WTC11 (cell line): ENCODE measurements around the gene NEURL3. TPM values are rescaled to one million over a fixed set of nuclear protein-coding genes. Genes with fewer than 3 reads are reported as not detected.

ENCODE experiments used
- ATAC-seq: fragments of 200-7000 bp; cut with Tn5 transposase; 2 replicates; pipeline ENCODE4 v1.10.0; 2021; ENCODE audit warnings: mild to moderate bottlenecking, moderate library complexity
- CTCF ChIA-PET: fragments of 300-600 bp; sonication (Branson Sonifier 250); formaldehyde crosslinking; loops from one replicate; lab custom pipeline; 2021; ENCODE audit warnings: antibody characterized with exemption; lab: Charles Lee
- POLR2A ChIA-PET: fragments of 350-600 bp; sonication (Branson Sonifier 250); formaldehyde crosslinking; loops from one replicate; lab custom pipeline; 2021; ENCODE audit warnings: antibody characterized with exemption; lab: Charles Lee
- DNase-seq: peaks from one replicate; pipeline ENCODE4 v3.0.0; 2021; ENCODE audit warnings: low spot score
- H3K27ac Mint-ChIP-seq: 2 replicates; pipeline ENCODE4 v1.8.0; 2021; ENCODE audit warnings: mixed read lengths
- H3K27me3 Mint-ChIP-seq: 2 replicates; pipeline ENCODE4 v1.8.0; 2021; ENCODE audit warnings: low read depth, mild to moderate bottlenecking, moderate library complexity, mixed read lengths
- H3K36me3 Mint-ChIP-seq: 2 replicates; pipeline ENCODE4 v1.8.0; 2021; ENCODE audit warnings: mixed read lengths
- H3K4me1 Mint-ChIP-seq: 2 replicates; pipeline ENCODE4 v1.8.0; 2022; ENCODE audit warnings: mixed read lengths
- H3K4me3 Mint-ChIP-seq: 2 replicates; pipeline ENCODE4 v1.8.0; 2021; ENCODE audit warnings: mild to moderate bottlenecking, moderate library complexity, mixed read lengths
- H3K9me3 Mint-ChIP-seq: 2 replicates; pipeline ENCODE4 v1.8.0; 2021; ENCODE audit warnings: mixed read lengths
- AFF4 ChIP-seq: sonication (generic); formaldehyde crosslinking; IDR thresholded peaks from 2 replicates; pipeline ENCODE4 v1.8.1; 2023; ENCODE audit warnings: mild to moderate bottlenecking, missing genetic modification reagents, borderline replicate concordance
- CBFB ChIP-seq: sonication (generic); formaldehyde crosslinking; IDR thresholded peaks from 2 replicates; pipeline ENCODE4 v1.8.1; 2022; ENCODE audit warnings: mild to moderate bottlenecking, low read depth, missing genetic modification reagents
- EMX1 ChIP-seq: fragments of 250-450 bp; sonication (Bioruptor Pico); IDR thresholded peaks from 2 replicates; pipeline ENCODE4 v1.8.0; 2021; ENCODE audit warnings: mild to moderate bottlenecking
- ETV6 ChIP-seq: sonication (generic); formaldehyde crosslinking; IDR thresholded peaks from 2 replicates; pipeline ENCODE4 v1.8.1; 2022; ENCODE audit warnings: mild to moderate bottlenecking, missing genetic modification reagents
- GRHL2 ChIP-seq: fragments of 250-450 bp; sonication (Bioruptor Pico); IDR thresholded peaks from 2 replicates; pipeline ENCODE4 v1.8.0; 2022; ENCODE audit warnings: mild to moderate bottlenecking, moderate library complexity; ENCODE audit not compliant: insufficient replicate concordance, severe bottlenecking
- IRF1 ChIP-seq: sonication (generic); formaldehyde crosslinking; IDR thresholded peaks from 2 replicates; pipeline ENCODE4 v1.8.0; 2023; ENCODE audit warnings: missing genetic modification reagents
- MXD4 ChIP-seq: fragments of 250-450 bp; sonication (Bioruptor Pico); IDR thresholded peaks from 2 replicates; pipeline ENCODE4 v1.8.0; 2021; ENCODE audit warnings: mild to moderate bottlenecking, moderate library complexity, borderline replicate concordance
- RORB ChIP-seq: fragments of 250-450 bp; sonication (Bioruptor Pico); IDR thresholded peaks from 2 replicates; pipeline ENCODE4 v1.9.0; 2021; ENCODE audit warnings: mild to moderate bottlenecking
- SMAD3 ChIP-seq: sonication (generic); formaldehyde crosslinking; IDR thresholded peaks from 2 replicates; pipeline ENCODE4 v1.8.0; 2022; ENCODE audit warnings: missing genetic modification reagents, mild to moderate bottlenecking, borderline replicate concordance
- SOX15 ChIP-seq: fragments of 250-450 bp; sonication (Bioruptor Pico); IDR thresholded peaks from 2 replicates; pipeline ENCODE4 v1.9.0; 2021; ENCODE audit warnings: mild to moderate bottlenecking
- STAT6 ChIP-seq: sonication (generic); formaldehyde crosslinking; conservative IDR thresholded peaks from 2 replicates; pipeline ENCODE4 v1.8.1; 2023; ENCODE audit warnings: mild to moderate bottlenecking, low read depth, missing genetic modification reagents, moderate library complexity
- TP53 ChIP-seq: sonication (generic); formaldehyde crosslinking; IDR thresholded peaks from 2 replicates; pipeline ENCODE4 v1.8.1; 2023; ENCODE audit warnings: mild to moderate bottlenecking, missing genetic modification reagents
- ZBTB21 ChIP-seq: sonication (generic); formaldehyde crosslinking; IDR thresholded peaks from 2 replicates; pipeline ENCODE4 v1.8.1; 2023; ENCODE audit warnings: mild to moderate bottlenecking, missing genetic modification reagents, borderline replicate concordance
- ZNF396 ChIP-seq: fragments of 250-450 bp; sonication (Bioruptor Pico); IDR thresholded peaks from 2 replicates; pipeline ENCODE4 v1.8.0; 2021; ENCODE audit warnings: mild to moderate bottlenecking, moderate library complexity, borderline replicate concordance
- ZNF416 ChIP-seq: fragments of 250-450 bp; sonication (Bioruptor Pico); IDR thresholded peaks from 2 replicates; pipeline ENCODE4 v1.9.0; 2021; ENCODE audit warnings: mild to moderate bottlenecking, inconsistent platforms
- total RNA-seq: library from RNA; stranded (reverse); gene quantifications from 3 replicates; pipeline ENCODE4 v1.2.3, GENCODE V29; 2021

The NEURL3 gene
- total RNA-seq, 1 experiment from 2014 or later: not detected

GRCh38 chr2:96520697-96521096 is 15.5 kb upstream of the NEURL3 start (continued):
- no peak for TF ChIP-seq AFF4 (CRISPR knock-in tag)

GRCh38 chr2:96520231-96520630 is 15.1 kb upstream of the NEURL3 start:
- CTCF ChIA-PET: interaction anchor here (3.7 kb wide), 1 partner anchor 34 kb away, joined by 12 read pairs; no protein-coding TSS in a partner anchor
- POLR2A ChIA-PET: no interaction called here

GRCh38 chr2:96517079-96517478 is 11.9 kb upstream of the NEURL3 start:
- no peak for DNase-seq
- no peak for ATAC-seq
- Mint-ChIP-seq H3K36me3 (peaks cover 11% of the 10 kb centered on the region), H3K27me3 (peaks cover 5% of the 10 kb centered on the region; the same call in 1 of the 2 replicates), H3K4me1 (no peaks in the 10 kb centered on the region), H3K27ac (no peak overlapping the region), H3K4me3 (no peak overlapping the region)
- ChIA-PET CTCF (interaction anchor here (0.7 to 1.2 kb wide), 2 partner anchors 9 to 10 kb away, joined by 3 read pairs; no protein-coding TSS in a partner anchor), POLR2A (no interaction called here)
- no peak for TF ChIP-seq SMAD3 (CRISPR knock-in tag)
- TF ChIP-seq GRHL2: no peak
- TF ChIP-seq CBFB (CRISPR knock-in tag): no peak
- TF ChIP-seq ETV6 (CRISPR knock-in tag): no peak
- TF ChIP-seq ZNF416 (CRISPR knock-in tag): no peak
- TF ChIP-seq ZBTB21 (CRISPR knock-in tag): no peak
- TF ChIP-seq ZNF396 (CRISPR knock-in tag): no peak
- no peak for TF ChIP-seq STAT6 (CRISPR knock-in tag)
- TF ChIP-seq, all 79 proteins: peak for 0
- H3K9me3 Mint-ChIP-seq: peaks cover 25% of the 10 kb centered on the region

More at GRCh38 chr2:96520231-96520630, 15.1 kb upstream of the NEURL3 start:
- Mint-ChIP-seq H3K36me3 (peaks cover 11% of the 10 kb centered on the region), H3K27ac (no peak overlapping the region), H3K27me3 (peaks cover 5% of the 10 kb centered on the region; the same call in 1 of the 2 replicates), H3K4me3 (no peak overlapping the region), H3K4me1 (no peaks in the 10 kb centered on the region), H3K9me3 (peaks cover 25% of the 10 kb centered on the region)
- no peak for TF ChIP-seq TP53 (CRISPR knock-in tag)
- TF ChIP-seq SOX15 (CRISPR knock-in tag): no peak
- TF ChIP-seq ZNF396 (CRISPR knock-in tag): no peak
- TF ChIP-seq EMX1 (CRISPR knock-in tag): no peak
- TF ChIP-seq RORB (CRISPR knock-in tag): no peak
- no peak for TF ChIP-seq IRF1 (CRISPR knock-in tag)
- TF ChIP-seq MXD4 (CRISPR knock-in tag): no peak
- DNase-seq (no peak), ATAC-seq (no peak)
